Glutamatergic neuron (in vitro differentiated cells): ENCODE data around the gene TMEM150B. TPM values are rescaled to one million over a fixed set of nuclear protein-coding genes. Genes with fewer than 3 reads are reported as not detected.

Source experiments
- DNase-seq: peaks from one replicate; pipeline ENCODE4 v3.0.0; 2022
- H3K27ac Mint-ChIP-seq: one replicate; pipeline ENCODE4 v1.8.0; 2020; ENCODE audit warnings: mild to moderate bottlenecking, mixed read lengths, inconsistent platforms; ENCODE audit not compliant: unreplicated experiment
- H3K27me3 Mint-ChIP-seq: one replicate; pipeline ENCODE4 v1.8.0; 2020; ENCODE audit warnings: mild to moderate bottlenecking, moderate library complexity, mixed read lengths, inconsistent platforms; ENCODE audit not compliant: unreplicated experiment
- H3K36me3 Mint-ChIP-seq: one replicate; pipeline ENCODE4 v1.8.0; 2020; ENCODE audit warnings: mild to moderate bottlenecking, mixed read lengths, inconsistent platforms; ENCODE audit not compliant: unreplicated experiment
- H3K4me1 Mint-ChIP-seq: one replicate; pipeline ENCODE4 v1.8.0; 2020; ENCODE audit warnings: mild to moderate bottlenecking, low read depth, mixed read lengths, inconsistent platforms; ENCODE audit not compliant: unreplicated experiment
- H3K4me3 Mint-ChIP-seq: one replicate; pipeline ENCODE4 v1.8.0; 2020; ENCODE audit warnings: mild to moderate bottlenecking, mixed read lengths, inconsistent platforms; ENCODE audit not compliant: unreplicated experiment
- H3K9me3 Mint-ChIP-seq: one replicate; pipeline ENCODE4 v1.8.0; 2020; ENCODE audit warnings: mild to moderate bottlenecking, moderate library complexity, mixed read lengths, inconsistent platforms; ENCODE audit not compliant: unreplicated experiment
- total RNA-seq: library from RNA; stranded (reverse); fragmentation: NEBNext Ultra II Directional; extraction: Animal tissue kit (Norgen Biotek cat#: 25700); gene quantifications from one replicate; pipeline ENCODE4 v1.2.1, GENCODE V29; 2021; ENCODE audit not compliant: unreplicated experiment
- TF ChIP-seq, protein P1 (sequence below): fragments of 200-600 bp; sonication (generic); IDR thresholded peaks from one replicate; pipeline ENCODE4 v1.5.0; 2021; ENCODE audit not compliant: partially characterized antibody, unreplicated experiment

The TMEM150B gene
- total RNA-seq, 1 donor from 2014 or later = not detected

DNA sequence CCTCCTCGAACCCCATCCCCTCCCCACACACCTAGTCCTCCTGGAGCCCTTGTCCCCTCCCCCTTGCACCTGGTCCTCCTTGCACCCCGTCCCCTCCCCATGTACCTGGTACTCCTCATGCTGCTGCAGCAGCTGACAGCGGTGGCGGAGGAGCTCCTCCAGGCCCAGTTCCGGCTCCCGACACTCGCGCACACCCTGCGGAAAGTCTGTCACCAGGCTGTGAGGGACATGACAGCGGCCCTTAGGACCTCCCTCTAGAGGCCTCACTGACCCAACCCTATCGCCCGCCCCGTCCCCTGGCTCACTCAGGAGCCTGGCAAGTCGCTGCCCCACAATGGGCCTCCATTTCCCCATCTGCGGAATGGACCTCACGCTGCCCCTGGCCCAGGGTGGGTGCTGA lies 60.0 kb downstream of the TMEM150B start:
- H3K27me3 Mint-ChIP-seq = peaks cover 6% of the 10 kb centered on the region
- peaks cover 10% of the 10 kb centered on the region for H3K9me3 Mint-ChIP-seq
- no peaks in the 10 kb centered on the region for H3K4me1 Mint-ChIP-seq
- TF ChIP-seq, protein P1, sequence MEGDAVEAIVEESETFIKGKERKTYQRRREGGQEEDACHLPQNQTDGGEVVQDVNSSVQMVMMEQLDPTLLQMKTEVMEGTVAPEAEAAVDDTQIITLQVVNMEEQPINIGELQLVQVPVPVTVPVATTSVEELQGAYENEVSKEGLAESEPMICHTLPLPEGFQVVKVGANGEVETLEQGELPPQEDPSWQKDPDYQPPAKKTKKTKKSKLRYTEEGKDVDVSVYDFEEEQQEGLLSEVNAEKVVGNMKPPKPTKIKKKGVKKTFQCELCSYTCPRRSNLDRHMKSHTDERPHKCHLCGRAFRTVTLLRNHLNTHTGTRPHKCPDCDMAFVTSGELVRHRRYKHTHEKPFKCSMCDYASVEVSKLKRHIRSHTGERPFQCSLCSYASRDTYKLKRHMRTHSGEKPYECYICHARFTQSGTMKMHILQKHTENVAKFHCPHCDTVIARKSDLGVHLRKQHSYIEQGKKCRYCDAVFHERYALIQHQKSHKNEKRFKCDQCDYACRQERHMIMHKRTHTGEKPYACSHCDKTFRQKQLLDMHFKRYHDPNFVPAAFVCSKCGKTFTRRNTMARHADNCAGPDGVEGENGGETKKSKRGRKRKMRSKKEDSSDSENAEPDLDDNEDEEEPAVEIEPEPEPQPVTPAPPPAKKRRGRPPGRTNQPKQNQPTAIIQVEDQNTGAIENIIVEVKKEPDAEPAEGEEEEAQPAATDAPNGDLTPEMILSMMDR = no peak
- H3K27ac Mint-ChIP-seq = no peak overlapping the region
- peaks cover 11% of the 10 kb centered on the region for H3K36me3 Mint-ChIP-seq
- no peak overlapping the region for H3K4me3 Mint-ChIP-seq
- no peak for DNase-seq

DNA sequence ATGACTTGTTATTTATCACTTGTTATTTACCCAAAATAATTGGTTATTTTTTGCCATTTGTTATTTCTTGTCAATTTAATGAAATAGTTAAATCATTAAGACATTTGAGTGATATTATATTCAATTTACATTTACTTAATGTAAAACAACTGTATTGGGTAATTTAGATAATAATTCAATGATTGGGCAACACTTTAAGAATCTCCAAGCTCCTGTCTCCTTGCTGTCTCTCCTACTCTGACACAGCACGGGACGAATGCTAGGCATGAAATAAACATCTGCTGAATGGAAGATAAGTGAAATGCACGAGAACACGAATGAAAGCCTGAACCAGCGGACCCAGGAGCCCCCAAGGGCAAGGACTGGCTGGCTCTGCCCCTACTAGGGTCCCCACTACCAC lies 60.6 kb downstream of the TMEM150B start:
- peaks cover 6% of the 10 kb centered on the region for H3K27me3 Mint-ChIP-seq
- no peaks in the 10 kb centered on the region for H3K4me1 Mint-ChIP-seq
- no peak overlapping the region for H3K4me3 Mint-ChIP-seq
- H3K36me3 Mint-ChIP-seq = peaks cover 11% of the 10 kb centered on the region
- no peak overlapping the region for H3K27ac Mint-ChIP-seq
- TF ChIP-seq, protein P1 = no peak
- peaks cover 11% of the 10 kb centered on the region for H3K9me3 Mint-ChIP-seq
- no peak for DNase-seq

Other genes with a start within 250 kb of the TMEM150B start
- 114 TPM for gene EPS8L1, start 249.5 kb downstream of the TMEM150B start, total RNA-seq
- 150 TPM for gene PPP1R12C, start 207.7 kb downstream of the TMEM150B start, total RNA-seq
- gene TNNT1, start 176.1 kb downstream of the TMEM150B start, total RNA-seq = 19.3 TPM
- 3.3 TPM for gene TNNI3, start 167.6 kb downstream of the TMEM150B start, total RNA-seq
- 2.4 TPM for gene DNAAF3, start 158.7 kb downstream of the TMEM150B start, total RNA-seq
- 23.7 TPM for gene SYT5, start 145.1 kb downstream of the TMEM150B start, total RNA-seq
- 7.4 TPM for gene PTPRH, start 115.8 kb downstream of the TMEM150B start, total RNA-seq
- 7.6 TPM for gene TMEM86B, start 96.6 kb downstream of the TMEM150B start, total RNA-seq
- gene PPP6R1, start 66.3 kb downstream of the TMEM150B start, total RNA-seq = 82.3 TPM
- 41.5 TPM for gene HSPBP1, start 45.2 kb downstream of the TMEM150B start, total RNA-seq
- gene BRSK1, start 41.3 kb downstream of the TMEM150B start, total RNA-seq = 223 TPM
- gene KMT5C, start 14.5 kb upstream of the TMEM150B start, total RNA-seq = 105 TPM
- 2.8 TPM for gene COX6B2, start 29.4 kb upstream of the TMEM150B start, total RNA-seq
- 0.17 TPM for gene GARIN5B, start 37.9 kb upstream of the TMEM150B start, total RNA-seq
- gene IL11, start 45.1 kb upstream of the TMEM150B start, total RNA-seq = 18.1 TPM
- 3.7 TPM for gene TMEM190, start 51.5 kb upstream of the TMEM150B start, total RNA-seq
- gene TMEM238, start 59.0 kb upstream of the TMEM150B start, total RNA-seq = 1.3 TPM
- 1,087 TPM for gene RPL28, start 60.6 kb upstream of the TMEM150B start, total RNA-seq
- gene UBE2S, start 82.4 kb upstream of the TMEM150B start, total RNA-seq = 235 TPM
- gene SHISA7, start 118.0 kb upstream of the TMEM150B start, total RNA-seq = 3.2 TPM
- 24.9 TPM for gene ISOC2, start 136.3 kb upstream of the TMEM150B start, total RNA-seq
- not detected for gene C19orf85, start 139.4 kb upstream of the TMEM150B start, total RNA-seq
- gene ZNF628, start 151.3 kb upstream of the TMEM150B start, total RNA-seq = 13.7 TPM
- 125 TPM for gene NAT14, start 159.8 kb upstream of the TMEM150B start, total RNA-seq
- 7.6 TPM for gene SSC5D, start 163.1 kb upstream of the TMEM150B start, total RNA-seq
- 0.42 TPM for gene SBK2, start 211.8 kb upstream of the TMEM150B start, total RNA-seq
- not detected for gene SBK3, start 220.2 kb upstream of the TMEM150B start, total RNA-seq